HG02943 (cell line): ENCODE measurements around the gene DLGAP4.
"Not testable (repeated sequence)": the region's sequence is repeated elsewhere in the genome, so short reads cannot be mapped to it uniquely, and the experiment has no call there.

Source experiments
- ATAC-seq: cut with Tn5 transposase; IDR thresholded peaks from one replicate; pipeline ENCODE4 v1.9.1; 2021; ENCODE audit warnings: mild to moderate bottlenecking, low read depth, moderate library complexity; ENCODE audit not compliant: unreplicated experiment

DLGAP4 gene

DNA sequence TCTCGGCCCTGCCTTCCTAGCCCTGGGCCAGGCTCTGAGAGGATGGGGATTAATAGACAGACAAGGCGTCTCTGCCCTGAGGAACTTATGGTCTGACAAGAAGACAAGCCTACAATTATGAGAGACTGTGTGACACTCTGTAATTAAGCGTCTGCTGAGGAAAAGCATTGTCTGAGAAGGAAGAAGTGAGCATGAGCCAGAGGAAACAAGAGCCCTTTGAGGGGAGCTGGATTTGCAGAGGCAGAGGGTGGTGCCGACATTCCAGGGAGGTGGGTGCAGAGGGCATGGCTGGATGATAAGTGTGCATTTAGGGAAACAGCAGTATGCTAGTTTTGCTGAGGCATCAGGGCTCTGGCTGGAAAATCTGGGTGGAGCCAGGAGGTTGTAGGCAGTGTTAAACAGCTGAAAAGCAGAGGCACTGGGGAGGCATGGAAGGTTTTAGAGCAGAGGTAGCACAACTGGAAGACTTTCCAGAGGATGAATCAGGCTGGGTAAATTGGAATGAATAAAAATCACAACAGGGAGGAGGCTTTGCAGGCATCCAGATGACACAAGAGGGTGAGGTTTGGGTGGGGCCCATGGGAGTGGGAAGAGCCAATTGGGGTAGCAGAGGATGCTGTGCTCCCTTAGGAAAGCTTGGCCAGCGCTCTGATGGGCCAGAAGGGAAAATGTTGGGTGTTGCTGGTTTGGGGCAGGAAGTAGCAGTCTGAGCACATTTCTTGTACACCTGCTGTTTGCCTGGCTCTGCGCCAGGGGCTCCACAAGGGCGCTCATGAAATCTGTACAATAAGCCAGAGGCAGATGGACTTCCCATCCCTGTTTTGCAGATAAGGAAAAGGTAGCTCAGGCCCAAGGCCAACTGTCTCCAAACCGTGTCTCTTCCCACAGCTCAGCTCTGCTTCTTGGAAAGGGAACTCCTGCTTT, 161.2 kb downstream of the DLGAP4 start:
- no peak for ATAC-seq

DNA sequence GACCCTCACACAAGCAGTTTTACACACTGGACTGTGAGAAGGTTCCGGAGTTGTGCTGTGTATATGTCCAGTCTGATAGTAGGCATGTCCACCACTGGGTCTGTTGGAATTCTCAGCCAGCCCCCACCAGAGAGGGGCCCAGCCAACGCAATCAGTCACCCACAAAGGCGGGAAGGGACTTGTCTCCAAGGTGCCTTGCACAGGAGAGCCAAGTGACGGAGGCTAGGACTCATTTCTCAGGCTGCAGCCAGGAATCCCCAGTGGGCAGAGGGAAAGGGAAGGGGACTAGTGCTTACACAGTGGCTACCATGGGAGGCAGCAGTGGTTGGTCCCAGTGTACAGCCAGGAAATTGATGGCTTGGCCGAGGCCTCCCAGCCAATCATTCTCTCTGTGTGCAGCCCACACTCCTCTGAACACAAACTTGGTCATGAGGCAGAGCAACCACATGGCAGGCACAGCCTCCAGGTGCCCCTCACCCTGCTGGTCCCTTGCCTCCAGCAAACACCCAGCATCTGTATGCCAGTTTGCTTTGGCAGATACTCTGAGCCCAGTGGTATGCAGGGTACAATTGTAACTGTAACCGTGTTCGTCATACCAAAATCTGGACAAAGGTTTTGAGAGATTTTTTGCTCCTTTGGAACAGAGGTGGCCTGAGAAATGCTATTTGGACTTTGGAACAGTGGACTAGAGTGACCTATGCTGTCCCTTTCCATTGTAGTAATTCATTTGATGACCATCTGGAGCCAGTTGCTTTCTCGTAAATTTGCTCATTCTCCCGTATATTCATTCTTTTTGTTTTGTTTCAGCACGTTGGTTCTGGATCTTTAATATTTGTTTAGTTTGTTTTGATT, 162.2 kb downstream of the DLGAP4 start:
- no peak for ATAC-seq

DNA sequence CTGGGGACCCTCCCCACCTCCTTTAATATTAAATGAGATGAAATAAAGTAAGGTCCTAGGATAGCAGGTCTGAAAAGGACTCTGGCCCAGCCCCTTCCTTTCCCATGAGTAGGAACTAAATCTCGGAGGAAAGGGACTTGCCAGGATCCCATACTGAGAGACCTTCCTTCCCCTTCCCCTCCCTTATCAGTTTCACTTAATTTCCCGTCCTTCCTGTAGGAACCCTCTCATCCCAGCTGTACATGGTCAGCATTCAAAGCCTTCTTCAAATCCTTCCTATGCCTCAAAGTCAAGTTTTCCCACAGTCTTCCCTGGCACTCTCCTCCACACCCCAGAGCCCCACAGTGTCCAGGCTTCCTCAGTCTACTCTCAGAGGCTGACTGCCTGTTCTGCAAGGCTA, 163.8 kb downstream of the DLGAP4 start:
- no peak for ATAC-seq

DNA sequence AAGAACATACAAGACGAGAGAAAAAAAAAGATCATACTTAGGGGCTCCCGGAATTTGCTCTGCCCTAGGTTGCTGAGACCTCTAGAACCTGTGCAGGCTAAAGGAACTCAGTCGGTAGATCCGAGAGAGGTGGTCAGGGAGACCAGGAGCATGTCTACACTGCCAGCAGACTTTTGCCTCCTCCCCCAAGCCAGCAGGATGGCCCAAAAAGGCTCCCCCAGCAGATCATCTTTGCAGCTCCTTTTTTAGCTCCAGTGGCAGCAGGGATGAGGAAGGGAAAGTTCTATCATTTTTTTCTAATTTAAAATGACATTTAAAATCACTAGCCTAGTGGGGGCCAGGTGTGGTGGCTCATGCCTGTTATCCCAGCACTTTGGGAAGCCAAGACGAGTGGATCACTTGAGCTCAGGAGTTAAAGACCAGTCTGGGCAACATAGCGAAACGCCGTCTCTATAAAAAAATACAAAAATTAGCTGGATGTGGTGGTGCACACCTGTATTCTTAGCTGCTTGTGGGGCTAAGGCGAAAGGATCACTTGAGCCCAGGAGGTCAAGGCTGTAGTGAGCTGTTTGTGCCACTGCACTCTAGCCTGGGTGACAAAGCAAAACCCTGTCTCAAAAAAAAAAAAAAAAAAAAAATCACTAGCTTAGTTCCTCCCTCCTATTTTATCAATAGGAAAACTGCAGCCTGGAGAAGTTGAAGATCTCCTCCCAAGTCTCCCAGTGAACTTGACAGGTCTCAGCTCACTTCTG, 165.9 kb downstream of the DLGAP4 start:
- ATAC-seq = no peak

DNA sequence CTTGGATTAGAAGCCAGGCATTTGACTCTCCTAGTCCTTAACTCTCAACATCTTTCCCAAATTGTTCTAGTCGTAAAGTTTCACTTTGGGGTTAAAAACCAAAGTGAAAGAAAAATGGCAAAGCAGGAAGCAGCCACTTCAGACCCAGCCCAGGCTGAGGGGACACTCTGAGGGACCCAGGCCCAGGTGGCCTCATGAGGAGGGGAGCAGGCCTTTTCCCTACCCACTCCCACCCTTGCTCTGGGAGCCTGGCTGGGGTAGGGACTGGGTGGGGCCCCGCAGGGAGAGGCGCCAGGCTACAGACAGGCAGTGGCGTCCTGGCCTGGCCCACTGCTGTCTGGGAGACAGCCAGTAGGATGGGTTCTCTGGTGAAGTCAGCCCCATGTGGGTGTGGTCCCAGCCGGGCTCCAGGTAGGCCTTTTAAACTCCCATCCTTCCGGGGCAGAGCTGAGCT, 166.5 kb downstream of the DLGAP4 start:
- ATAC-seq = no peak

DNA sequence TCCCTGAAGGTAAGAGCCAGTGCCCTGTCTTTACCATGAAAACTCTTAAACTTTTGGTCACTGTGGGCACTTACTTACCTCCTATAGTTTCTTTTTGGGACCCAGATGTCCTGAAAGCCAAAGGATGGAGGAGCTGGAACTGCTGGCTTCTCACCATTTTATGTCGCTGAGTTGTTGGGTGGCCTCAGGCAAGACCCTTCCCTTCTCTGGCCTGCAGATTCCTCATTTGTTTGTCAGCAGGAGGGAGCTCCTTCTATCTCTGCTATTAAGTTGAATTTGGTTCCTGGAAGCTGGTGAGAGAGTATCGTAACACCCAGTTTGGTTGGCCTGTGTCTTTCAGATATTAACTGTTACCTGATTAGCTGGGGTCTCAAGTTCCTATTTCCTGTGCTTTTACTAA, 167.0 kb downstream of the DLGAP4 start:
- ATAC-seq = no peak

DNA sequence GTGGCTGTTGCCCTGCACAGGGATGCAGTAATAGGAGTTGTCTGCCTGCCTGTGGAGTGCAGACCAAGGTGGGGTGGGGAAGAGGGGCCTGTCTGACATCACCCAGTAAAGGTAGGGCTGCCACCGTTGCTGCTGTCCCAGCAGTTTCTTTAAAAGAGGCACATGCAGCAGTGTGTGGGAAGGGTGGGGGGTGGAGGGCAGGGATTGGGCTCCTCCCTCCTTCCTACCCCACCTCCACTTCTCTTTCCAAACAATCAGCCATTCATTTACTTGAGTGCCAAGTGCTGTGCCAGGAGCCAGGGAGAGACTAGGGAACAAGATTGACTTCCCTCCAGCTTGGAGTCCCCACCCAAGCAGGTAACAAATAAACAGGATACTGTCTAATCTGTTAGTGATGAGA, 168.4 kb downstream of the DLGAP4 start:
- no peak for ATAC-seq

DNA sequence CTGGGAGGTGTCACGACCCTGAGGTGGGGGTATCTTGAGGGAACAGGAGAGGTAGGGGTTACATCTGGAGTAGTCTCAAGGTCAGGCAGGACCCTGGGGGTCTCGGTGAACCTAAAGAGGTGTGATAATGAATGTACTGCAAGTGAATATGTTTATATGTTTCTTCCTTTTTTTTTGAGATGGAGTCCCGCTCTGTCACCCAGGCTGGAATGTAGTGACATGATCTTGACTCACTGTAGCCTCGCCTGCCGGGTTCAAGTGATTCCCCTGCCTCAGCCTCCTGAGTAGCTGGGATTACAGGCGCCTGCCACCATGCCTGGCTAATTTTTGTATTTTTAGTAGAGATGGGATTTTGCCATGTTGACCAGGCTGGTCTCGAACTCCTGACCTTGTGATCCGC, 168.9 kb downstream of the DLGAP4 start:
- not testable (repeated sequence) for ATAC-seq

DNA sequence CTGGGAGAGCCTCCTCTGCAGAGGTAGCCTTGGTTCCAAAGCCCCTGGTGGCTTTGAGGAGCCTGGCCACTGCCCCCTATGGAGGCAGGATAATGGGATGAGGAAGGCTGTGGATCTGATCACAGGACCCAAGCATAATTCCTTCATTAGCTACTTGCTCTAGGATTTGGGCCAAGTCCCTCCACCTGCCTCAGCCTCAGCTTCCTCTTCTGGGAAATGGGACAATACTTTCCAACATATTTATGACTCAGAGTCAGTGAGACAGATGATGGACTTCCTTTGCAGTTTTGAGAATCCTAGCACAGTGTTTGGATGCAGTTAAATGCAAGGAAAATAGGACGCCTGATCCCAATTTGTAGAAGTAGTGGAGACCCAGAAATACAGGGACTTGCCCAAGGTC, 171.3 kb downstream of the DLGAP4 start:
- ATAC-seq = no peak

DNA sequence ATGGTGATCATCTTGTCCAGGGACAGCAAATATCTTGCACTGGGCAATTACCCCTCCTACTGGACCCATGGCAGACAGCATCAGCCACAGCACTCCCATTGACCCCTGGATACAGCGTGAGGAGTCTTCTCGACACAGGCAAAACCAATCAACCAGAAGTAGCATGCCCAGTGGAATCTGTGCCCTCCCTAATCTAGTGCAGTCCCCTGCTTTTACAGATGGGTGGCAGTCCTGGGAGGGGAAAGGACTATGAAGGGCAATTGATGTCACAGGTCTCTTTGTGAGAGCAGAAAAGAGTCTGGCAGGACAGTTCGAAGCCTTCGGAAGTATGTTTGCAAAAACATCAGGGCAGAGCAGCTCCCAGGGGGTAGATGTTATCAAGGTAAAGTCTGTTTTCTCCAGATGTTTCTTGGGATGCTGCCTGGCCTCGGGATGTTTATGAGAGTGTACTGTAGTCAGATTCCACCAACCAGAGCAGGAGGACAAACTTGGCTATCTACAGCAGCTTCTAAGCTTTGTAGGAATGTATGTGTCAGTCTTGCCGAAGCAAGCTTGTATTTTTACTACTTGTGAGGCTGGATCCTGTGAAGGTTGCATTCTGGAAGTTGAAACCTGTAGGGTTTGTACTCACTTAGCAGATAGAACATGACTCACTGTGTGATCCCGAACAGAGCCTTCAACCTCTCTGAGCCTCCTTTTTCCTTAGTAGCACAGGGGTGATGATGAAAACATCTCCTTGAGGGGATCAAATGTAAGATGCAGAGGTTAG, 172.2 kb downstream of the DLGAP4 start:
- no peak for ATAC-seq

DNA sequence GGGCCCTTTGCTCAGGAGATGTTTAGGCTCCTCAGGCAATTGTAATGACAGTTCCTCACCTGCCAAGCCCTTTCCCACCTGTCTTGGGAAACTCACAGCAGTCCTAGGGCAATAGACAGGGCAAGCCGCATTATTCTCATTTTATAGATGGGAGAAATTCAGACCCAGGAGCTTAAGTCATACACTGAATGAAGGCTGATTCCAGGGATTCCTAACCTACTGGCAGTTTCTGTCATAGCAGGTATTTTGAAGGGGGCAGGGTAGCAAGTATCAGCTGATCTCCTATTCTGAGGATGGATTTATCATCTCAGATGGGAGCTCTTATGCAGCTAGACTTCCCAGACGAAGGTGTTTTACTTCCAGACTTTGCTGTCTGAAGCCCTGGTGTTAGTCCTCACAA, 173.8 kb downstream of the DLGAP4 start:
- no peak for ATAC-seq

DNA sequence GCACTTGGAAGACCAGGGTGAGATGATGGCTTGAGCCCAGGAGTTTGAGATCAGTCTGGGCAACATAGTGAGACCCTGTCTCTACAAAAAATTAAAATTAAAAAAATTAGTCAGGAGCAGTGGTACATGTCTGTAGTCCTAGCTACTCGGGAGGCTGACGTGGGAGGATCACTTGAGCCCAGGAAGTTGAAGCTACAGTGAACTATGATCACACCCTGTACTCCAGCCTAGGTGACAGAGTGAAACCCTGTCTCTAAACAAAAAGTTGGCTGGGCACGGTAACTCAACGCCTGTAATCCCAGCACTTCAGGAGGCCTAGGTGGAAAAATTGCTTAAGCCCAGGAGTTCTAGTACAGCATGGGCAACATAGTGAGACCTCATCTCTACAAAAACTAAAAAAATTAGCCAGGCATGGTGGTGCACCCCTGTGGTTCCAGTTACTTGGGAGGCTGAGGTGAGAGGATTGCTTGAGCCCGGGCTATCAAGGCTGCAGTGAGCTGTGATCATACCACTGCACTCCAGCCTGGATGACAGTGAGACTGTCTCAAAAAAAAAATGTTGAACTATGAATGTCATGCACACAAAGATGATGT, 174.4 kb downstream of the DLGAP4 start:
- no peak for ATAC-seq

DNA sequence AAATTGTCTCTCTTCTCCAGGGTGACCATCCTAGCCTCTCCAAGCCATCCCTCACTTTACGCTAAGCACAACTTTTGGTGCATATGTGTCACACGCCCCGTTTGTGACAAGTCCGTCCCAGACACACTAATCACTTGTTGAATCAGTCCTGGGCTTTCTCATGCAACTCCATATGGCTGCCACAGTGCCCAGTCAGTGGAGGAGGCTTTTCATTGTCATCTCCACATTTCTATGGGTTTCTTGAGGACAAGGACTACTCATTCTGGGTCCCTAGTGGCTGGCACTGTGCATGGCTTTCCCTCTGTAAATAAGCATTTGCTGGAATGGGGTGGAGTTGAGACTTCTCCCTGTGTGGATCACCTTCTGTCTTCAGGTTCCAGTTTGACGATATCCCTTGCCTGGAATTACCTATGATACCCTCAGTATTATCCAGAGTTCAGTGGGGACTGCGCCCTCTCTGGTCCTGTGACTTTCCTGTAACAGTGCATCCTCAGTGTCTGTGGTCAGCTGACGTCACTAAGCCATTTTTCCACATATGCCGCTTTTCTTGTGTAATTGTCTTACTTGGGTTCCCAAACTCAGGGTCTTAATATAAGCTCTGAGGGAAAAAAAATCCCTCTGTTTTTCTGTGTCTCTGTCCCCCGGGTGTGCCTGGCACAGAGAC, 175.4 kb downstream of the DLGAP4 start:
- no peak for ATAC-seq

DNA sequence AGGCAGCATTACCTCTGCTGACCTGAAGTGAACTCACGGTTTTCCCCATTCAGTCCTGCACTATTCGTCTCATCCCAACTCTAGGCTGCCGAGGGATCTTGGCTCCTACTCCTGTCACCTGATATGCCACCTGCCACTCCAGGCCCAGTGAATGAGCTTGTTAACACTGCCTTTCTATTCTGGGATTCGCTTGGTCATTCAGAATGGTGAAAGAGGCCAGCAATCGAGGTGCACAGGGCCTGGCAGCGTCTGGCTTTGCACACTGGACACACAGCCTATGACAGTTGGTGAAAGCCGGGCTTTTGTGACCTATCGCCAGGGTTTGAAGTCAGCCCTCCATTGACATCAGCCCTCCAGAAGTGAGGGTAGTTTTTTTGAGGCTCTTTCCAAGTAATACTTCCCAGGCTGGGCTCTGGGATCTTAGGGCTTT, 175.9 kb downstream of the DLGAP4 start:
- ATAC-seq = no peak

DNA sequence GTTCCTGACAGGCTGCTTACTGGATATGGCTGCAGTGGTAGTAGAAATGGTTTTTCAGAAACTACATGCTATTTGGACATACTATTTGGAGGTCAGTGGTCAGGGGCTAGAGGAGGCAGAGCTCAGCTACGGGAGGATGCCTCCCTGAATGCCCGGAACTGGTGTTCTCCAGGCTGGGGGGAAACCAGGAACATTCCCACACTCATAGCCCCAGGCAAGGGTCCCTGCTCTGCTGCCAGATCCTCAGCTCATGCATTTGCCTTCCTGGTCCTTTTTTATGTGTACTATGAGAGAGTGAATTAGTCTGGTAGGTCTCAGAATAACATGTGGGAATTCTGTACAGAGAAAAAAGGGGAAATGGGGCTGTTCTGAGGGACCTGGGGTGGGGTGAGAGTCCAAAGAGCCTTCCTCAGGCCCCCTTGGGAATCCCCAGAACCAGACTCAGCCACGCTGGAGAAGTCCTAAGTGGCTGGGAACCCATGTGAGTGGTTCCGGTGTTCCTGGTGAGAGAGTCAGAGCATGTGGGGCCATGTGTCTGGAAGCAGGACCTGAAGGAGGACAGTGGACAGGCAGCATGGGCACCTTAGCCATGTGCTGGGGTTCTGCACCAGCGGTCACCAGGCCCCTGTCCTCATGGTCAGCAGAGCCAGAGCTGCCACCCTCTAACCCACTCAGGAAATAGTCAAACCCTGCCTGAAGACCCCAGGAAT, 177.2 kb downstream of the DLGAP4 start:
- ATAC-seq = no peak

DNA sequence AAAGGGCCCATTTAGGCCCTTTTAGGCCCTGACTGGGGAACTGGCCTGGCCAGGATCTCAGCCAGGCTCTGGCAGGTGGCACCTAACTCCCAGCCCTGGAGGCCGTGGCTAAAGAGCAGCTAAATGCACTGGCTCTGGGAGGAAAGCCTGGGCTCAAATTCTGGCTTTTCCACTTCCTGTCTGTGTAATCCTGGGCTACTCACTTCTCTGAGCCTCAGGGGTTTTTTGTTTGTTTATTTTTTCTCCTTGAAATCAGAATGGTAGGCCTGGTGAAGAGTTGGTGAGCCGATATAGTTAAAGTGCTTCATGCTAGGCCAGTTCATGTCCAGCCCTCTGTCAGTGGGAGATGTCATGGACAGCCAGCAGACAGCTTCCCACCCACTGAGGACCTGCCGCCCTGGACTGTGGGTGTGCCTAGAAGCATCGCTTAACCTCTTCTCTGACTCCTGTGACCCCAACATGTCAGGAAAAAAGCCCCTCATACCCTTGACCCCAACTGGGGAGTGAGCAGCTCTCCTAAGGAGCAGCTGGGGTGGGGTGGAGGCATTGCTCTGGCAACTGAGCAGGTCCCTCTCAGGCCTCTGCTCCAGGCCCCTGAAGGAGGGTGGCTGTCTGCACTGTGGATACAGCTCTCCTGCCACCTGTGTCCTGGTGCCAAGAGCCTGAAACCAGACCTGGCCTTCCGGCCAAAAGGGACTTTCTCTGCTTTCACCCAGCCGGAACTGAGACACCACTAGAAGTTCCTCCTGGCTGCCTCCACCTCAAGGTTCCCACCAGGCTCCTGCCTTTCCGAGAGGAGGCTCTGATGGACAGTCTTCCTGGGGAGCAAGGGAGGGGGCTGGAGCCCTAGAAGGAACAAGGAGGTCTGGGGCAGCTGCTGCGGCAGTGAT, 178.0 kb downstream of the DLGAP4 start:
- no peak for ATAC-seq

DNA sequence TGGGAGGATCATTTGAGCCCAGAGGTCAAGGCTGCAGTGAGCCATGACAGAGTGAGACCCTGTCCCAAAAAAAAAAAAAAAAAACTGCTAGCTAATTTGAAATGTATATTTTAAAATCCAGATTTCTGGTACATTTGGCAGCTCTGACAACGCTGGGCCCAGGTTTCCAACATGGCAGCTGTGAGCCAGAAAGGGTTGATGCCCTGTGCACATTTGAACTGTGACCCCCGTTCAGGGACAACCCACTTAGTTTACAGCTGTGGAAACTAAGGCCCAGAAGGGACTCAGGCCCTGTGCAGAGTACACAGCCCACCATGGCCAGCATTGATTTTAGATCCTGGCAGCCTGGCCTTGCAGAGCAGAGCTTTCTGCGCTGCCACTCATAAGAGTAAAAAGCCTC, 179.1 kb downstream of the DLGAP4 start:
- ATAC-seq = no peak

DNA sequence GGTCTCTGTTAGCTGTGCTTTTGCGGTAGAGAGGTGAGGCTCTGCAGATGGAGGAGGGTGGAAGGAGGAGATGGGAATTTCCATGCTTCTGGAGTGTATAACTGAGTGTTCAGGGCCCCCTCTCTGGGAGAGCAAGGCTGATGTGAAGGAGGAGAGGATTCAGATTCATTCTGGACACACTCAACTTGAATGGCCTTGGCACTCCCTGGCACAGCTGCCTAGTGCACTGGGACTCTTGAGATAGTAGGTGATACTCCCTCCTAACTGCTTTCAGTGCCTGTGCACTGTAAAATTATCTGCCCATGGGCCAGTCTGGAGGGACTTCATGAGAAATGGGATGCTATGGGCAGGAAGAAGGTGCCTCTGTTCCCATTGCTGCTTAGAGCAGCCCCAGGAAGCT, 180.9 kb downstream of the DLGAP4 start:
- no peak for ATAC-seq
